RWPE2 (cell line): ENCODE measurements around the gene HSD17B8.

Experiments
- ATAC-seq: fragments of 200-7000 bp; cut with Tn5 transposase; 3 replicates; pipeline ENCODE4 v1.9.1; 2021; ENCODE audit warnings: low read depth
- DNase-seq: peaks from one replicate; pipeline ENCODE4 v3.0.0-alpha.2; 2020; ENCODE audit warnings: low spot score
- H3K27ac ChIP-seq: fragments of 450-650 bp; 2 replicates; pipeline ENCODE4 v1.5.1; 2017; ENCODE audit warnings: mild to moderate bottlenecking; ENCODE audit not compliant: poor library complexity, severe bottlenecking
- H3K27me3 ChIP-seq: fragments of 250-450 bp; sonication (Bioruptor Pico); 2 replicates; pipeline ENCODE4 v1.5.1; 2021; ENCODE audit warnings: mild to moderate bottlenecking, moderate library complexity; ENCODE audit not compliant: insufficient read depth, poor library complexity, severe bottlenecking
- H3K36me3 ChIP-seq: fragments of 250-450 bp; sonication (Bioruptor Pico); 2 replicates; pipeline ENCODE4 v1.5.1; 2020; ENCODE audit warnings: low read depth, mild to moderate bottlenecking, moderate library complexity
- H3K4me1 ChIP-seq: fragments of 250-450 bp; sonication (Bioruptor Pico); 2 replicates; pipeline ENCODE4 v1.5.1; 2021; ENCODE audit warnings: mild to moderate bottlenecking, moderate library complexity; ENCODE audit not compliant: insufficient read depth, poor library complexity, severe bottlenecking
- H3K4me3 ChIP-seq: fragments of 250-450 bp; sonication (Bioruptor Pico); 2 replicates; pipeline ENCODE4 v1.5.1; 2021; ENCODE audit warnings: mild to moderate bottlenecking, moderate library complexity; ENCODE audit not compliant: severe bottlenecking
- H3K9me3 ChIP-seq: fragments of 250-450 bp; sonication (Bioruptor Pico); 2 replicates; pipeline ENCODE4 v1.5.1; 2021; ENCODE audit warnings: mild to moderate bottlenecking, moderate library complexity; ENCODE audit not compliant: severe bottlenecking
- CTCF ChIP-seq: fragments of 450-650 bp; IDR thresholded peaks from one replicate; pipeline ENCODE4 v1.5.1; 2017; ENCODE audit warnings: mild to moderate bottlenecking, moderate library complexity; ENCODE audit not compliant: poor library complexity, severe bottlenecking

The HSD17B8 gene

GRCh38 chr6:33192105-33192646 lies 12.3 kb upstream of the HSD17B8 start, which contains the start of gene COL11A2:
COL11A2 (minus strand) TSS chr6:33192467; CDS start chr6:33192240, 227 bp downstream.
- TF ChIP-seq CTCF = no peak
- ATAC-seq (no peak), DNase-seq (no peak)
- no peaks in the 10 kb centered on the region for H3K4me1 ChIP-seq
- H3K4me3 ChIP-seq = peak within 1 kb of the TSS; percentile 22
- H3K9me3 ChIP-seq = no peaks in the 10 kb centered on the region
- no peak within 1 kb of the TSS for H3K27ac ChIP-seq
- peaks cover 8% of the 10 kb centered on the region for H3K27me3 ChIP-seq
- peaks cover 27% of the 10 kb centered on the region for H3K36me3 ChIP-seq

GRCh38 chr6:33192671-33193602 lies 11.5 kb upstream of the HSD17B8 start:
- ATAC-seq = peak; percentile 26; the same call in 2 of the 3 replicates
- no peak overlapping the region for H3K27ac ChIP-seq
- peaks cover 34% of the 10 kb centered on the region for H3K36me3 ChIP-seq
- no peaks in the 10 kb centered on the region for H3K4me1 ChIP-seq
- no peak for DNase-seq
- no peak for TF ChIP-seq CTCF
- H3K9me3 ChIP-seq = no peaks in the 10 kb centered on the region
- peak overlapping the region; percentile 22 for H3K4me3 ChIP-seq
- H3K27me3 ChIP-seq = peaks cover 8% of the 10 kb centered on the region

- H3K27me3 ChIP-seq = peaks cover 8% of the 10 kb centered on the region
- H3K9me3 ChIP-seq = no peaks in the 10 kb centered on the region
- no peak for TF ChIP-seq CTCF
- no peaks in the 10 kb centered on the region for H3K4me1 ChIP-seq
- no peak for DNase-seq
- H3K36me3 ChIP-seq = peaks cover 35% of the 10 kb centered on the region
- ATAC-seq = no peak
- H3K4me3 ChIP-seq = no peak overlapping the region
- H3K27ac ChIP-seq = no peak overlapping the region
Observed at GRCh38 chr6:33193619-33194018, 10.8 kb upstream of the HSD17B8 start.

GRCh38 chr6:33194431-33194979 lies 9.9 kb upstream of the HSD17B8 start:
- Histone ChIP-seq H3K4me1 (no peaks in the 10 kb centered on the region), H3K36me3 (peaks cover 35% of the 10 kb centered on the region), H3K27ac (no peak overlapping the region), H3K9me3 (no peaks in the 10 kb centered on the region), H3K27me3 (peaks cover 8% of the 10 kb centered on the region), H3K4me3 (no peak overlapping the region)
- no peak for TF ChIP-seq CTCF
- DNase-seq (no peak), ATAC-seq (no peak)
